ENCODE results near the gene RMP24.
"Not testable (repeated sequence)": the region's sequence is repeated elsewhere in the genome, so short reads cannot be mapped to it uniquely, and the experiment has no call there.

RMP24 gene

DNA sequence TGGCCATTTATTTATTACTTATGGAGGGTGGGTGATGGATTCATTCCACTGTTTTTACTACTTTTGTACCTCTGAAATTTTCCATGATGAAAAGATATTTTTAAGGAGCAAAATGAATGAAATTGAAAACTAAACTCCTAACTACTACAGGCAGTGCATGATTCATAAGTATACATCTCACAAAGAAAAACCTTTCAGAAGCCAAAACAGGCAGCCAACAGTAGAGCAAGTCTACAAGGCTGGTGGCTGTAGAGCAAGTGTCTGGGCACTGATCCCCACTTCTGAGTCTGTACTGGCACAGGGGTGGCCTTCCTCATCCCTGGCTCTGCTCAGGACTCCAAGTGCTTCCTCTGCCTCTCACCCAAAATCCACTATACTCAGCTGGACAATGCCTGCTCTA is 8.2 kb upstream of the RMP24 start:
- no peak for DNase-seq
- H3K9me3 ChIP-seq: no peaks in the 10 kb centered on the region
- no peak overlapping the region for H3K4me3 Mint-ChIP-seq (ENCODE audit: unreplicated experiment)
- H3K27ac Mint-ChIP-seq (ENCODE audit: unreplicated experiment): no peak overlapping the region
- BruUV-seq (replicated peaks): no TSS peak
- H3K27me3 Mint-ChIP-seq (ENCODE audit: insufficient read depth, unreplicated experiment): peaks cover 3% of the 10 kb centered on the region
- H3K4me3 ChIP-seq (ENCODE audit: low read depth, low read length): no peak overlapping the region
- CTCF ChIA-PET: no interaction called here
- H3K36me3 ChIP-seq (ENCODE audit: control insufficient read depth, insufficient read depth, low read length): no peaks in the 10 kb centered on the region
- POLR2A ChIA-PET: no interaction called here
- H3K27me3 ChIP-seq (replicated peaks; ENCODE audit: control insufficient read depth, insufficient read depth, low read length): no peaks in the 10 kb centered on the region
- H3K4me1 ChIP-seq: no peaks in the 10 kb centered on the region
- TF ChIP-seq, protein P1, sequence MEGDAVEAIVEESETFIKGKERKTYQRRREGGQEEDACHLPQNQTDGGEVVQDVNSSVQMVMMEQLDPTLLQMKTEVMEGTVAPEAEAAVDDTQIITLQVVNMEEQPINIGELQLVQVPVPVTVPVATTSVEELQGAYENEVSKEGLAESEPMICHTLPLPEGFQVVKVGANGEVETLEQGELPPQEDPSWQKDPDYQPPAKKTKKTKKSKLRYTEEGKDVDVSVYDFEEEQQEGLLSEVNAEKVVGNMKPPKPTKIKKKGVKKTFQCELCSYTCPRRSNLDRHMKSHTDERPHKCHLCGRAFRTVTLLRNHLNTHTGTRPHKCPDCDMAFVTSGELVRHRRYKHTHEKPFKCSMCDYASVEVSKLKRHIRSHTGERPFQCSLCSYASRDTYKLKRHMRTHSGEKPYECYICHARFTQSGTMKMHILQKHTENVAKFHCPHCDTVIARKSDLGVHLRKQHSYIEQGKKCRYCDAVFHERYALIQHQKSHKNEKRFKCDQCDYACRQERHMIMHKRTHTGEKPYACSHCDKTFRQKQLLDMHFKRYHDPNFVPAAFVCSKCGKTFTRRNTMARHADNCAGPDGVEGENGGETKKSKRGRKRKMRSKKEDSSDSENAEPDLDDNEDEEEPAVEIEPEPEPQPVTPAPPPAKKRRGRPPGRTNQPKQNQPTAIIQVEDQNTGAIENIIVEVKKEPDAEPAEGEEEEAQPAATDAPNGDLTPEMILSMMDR (IDR thresholded peaks at IDR 0.05; ENCODE audit: insufficient read depth in 1 of 2, low read depth in 1 of 2, low read length in 1 of 2, severe bottlenecking in 1 of 2, unreplicated experiment in 1 of 2): no peak
- H3K36me3 Mint-ChIP-seq (ENCODE audit: insufficient read depth, unreplicated experiment): no peaks in the 10 kb centered on the region
- H3K9me3 Mint-ChIP-seq (ENCODE audit: unreplicated experiment): peaks cover 10% of the 10 kb centered on the region
- no peaks in the 10 kb centered on the region for H3K4me1 Mint-ChIP-seq (ENCODE audit: low read depth, unreplicated experiment)
- intact Hi-C loops (cut with micrococcal nuclease; ENCODE audit: unreplicated experiment): no loop called here

DNA sequence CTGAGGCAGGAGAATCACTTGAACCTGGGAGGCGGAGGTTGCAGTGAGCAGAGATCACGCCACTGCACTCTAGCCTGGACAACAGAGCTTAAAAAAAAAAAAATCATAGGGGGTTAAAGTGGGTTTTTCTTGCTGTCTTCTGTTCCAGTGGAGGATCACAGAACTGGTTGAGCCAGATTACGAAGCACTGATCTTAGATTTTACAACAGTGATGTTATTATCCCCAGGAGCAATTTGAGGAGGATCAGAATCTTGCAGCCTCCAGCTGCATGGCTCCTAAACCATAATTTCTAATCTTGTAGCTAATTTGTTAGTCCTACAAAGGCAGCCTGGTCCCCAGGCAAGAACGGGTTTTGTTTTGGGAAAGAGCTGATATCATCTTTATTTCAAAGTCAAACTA is 4.6 kb upstream of the RMP24 start:
- CTCF ChIA-PET; H3K36me3 ChIP-seq (ENCODE audit: control insufficient read depth, insufficient read depth, low read length); H3K9me3 Mint-ChIP-seq (ENCODE audit: unreplicated experiment); H3K4me1 Mint-ChIP-seq (ENCODE audit: low read depth, unreplicated experiment); H3K9me3 ChIP-seq; H3K27ac Mint-ChIP-seq (ENCODE audit: unreplicated experiment); H3K27me3 Mint-ChIP-seq (ENCODE audit: insufficient read depth, unreplicated experiment); H3K36me3 Mint-ChIP-seq (ENCODE audit: insufficient read depth, unreplicated experiment); DNase-seq; H3K4me3 Mint-ChIP-seq (ENCODE audit: unreplicated experiment); BruUV-seq (replicated peaks); H3K27me3 ChIP-seq (replicated peaks; ENCODE audit: control insufficient read depth, insufficient read depth, low read length); intact Hi-C loops (cut with micrococcal nuclease; ENCODE audit: unreplicated experiment); POLR2A ChIA-PET; H3K4me1 ChIP-seq; H3K4me3 ChIP-seq (ENCODE audit: low read depth, low read length): not testable (repeated sequence)

DNA sequence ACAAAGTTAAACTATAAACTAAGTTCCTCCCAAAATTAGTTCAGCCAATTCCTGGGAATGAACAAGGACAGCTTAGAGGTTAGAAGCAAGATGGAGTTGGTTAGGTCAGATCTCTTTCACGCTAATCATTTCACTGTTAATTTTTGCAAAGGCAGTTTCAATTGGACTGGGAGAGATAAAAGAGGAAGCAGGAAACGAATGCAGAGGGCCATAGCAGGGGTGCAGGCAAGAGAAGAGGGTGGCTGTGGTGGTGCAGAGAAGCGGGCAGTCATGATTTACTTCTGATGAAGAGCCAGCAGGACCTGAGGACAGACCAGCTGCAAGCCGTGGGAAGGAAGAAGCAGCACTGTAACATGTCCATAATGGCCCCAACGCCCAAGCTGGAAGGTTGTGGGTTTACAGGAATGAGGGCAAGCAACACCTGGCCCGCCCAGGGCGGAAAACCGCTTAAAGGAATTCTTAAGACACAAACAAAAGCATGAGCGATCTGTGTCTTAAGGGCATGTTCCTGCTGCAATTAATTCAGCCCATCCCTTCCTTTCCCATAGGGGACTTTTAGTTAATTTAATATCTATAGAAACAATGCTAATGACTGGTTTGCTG is 4.1 kb upstream of the RMP24 start:
- no peak overlapping the region for H3K27ac Mint-ChIP-seq (ENCODE audit: unreplicated experiment)
- no peaks in the 10 kb centered on the region for H3K4me1 ChIP-seq
- H3K4me1 Mint-ChIP-seq (ENCODE audit: low read depth, unreplicated experiment): no peaks in the 10 kb centered on the region
- H3K4me3 Mint-ChIP-seq (ENCODE audit: unreplicated experiment): no peak overlapping the region
- H3K9me3 ChIP-seq: no peaks in the 10 kb centered on the region
- H3K27me3 Mint-ChIP-seq (ENCODE audit: insufficient read depth, unreplicated experiment): no peaks in the 10 kb centered on the region
- peaks cover 4% of the 10 kb centered on the region for H3K36me3 Mint-ChIP-seq (ENCODE audit: insufficient read depth, unreplicated experiment)
- TF ChIP-seq, protein P1 (IDR thresholded peaks at IDR 0.05; ENCODE audit: insufficient read depth in 1 of 2, low read depth in 1 of 2, low read length in 1 of 2, severe bottlenecking in 1 of 2, unreplicated experiment in 1 of 2): no peak
- H3K9me3 Mint-ChIP-seq (ENCODE audit: unreplicated experiment): no peaks in the 10 kb centered on the region
- ChIA-PET CTCF (no interaction called here), POLR2A (no interaction called here)
- no peaks in the 10 kb centered on the region for H3K36me3 ChIP-seq (ENCODE audit: control insufficient read depth, insufficient read depth, low read length)
- no peak overlapping the region for H3K4me3 ChIP-seq (ENCODE audit: low read depth, low read length)
- BruUV-seq (replicated peaks): no TSS peak
- DNase-seq: no peak
- intact Hi-C loops (cut with micrococcal nuclease; ENCODE audit: unreplicated experiment): no loop called here
- no peaks in the 10 kb centered on the region for H3K27me3 ChIP-seq (replicated peaks; ENCODE audit: control insufficient read depth, insufficient read depth, low read length)

DNA sequence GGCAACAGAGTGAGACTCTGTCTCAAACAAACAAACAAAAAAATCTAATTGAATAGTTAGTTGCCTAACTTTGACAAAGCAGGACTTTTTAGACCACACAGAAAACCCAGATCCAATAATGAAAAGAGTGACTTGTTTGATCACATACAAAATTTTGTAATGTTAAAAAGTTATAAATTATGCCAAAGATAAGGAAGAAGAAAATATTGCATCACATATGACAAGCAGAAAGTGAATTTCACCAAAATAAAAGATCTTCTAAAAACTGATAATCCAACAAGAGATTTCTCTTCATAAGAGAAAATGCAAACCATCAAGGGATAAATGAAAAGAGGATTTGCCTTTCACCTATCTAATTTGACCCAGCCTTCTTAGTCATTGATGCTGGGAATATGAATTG is 2.8 kb upstream of the RMP24 start:
- H3K4me3 Mint-ChIP-seq (ENCODE audit: unreplicated experiment): no peak overlapping the region
- H3K36me3 Mint-ChIP-seq (ENCODE audit: insufficient read depth, unreplicated experiment): peaks cover 9% of the 10 kb centered on the region
- no peak for DNase-seq
- H3K27me3 ChIP-seq (replicated peaks; ENCODE audit: control insufficient read depth, insufficient read depth, low read length): no peaks in the 10 kb centered on the region
- H3K9me3 Mint-ChIP-seq (ENCODE audit: unreplicated experiment): no peaks in the 10 kb centered on the region
- no peaks in the 10 kb centered on the region for H3K27me3 Mint-ChIP-seq (ENCODE audit: insufficient read depth, unreplicated experiment)
- no TSS peak for BruUV-seq (replicated peaks)
- H3K36me3 ChIP-seq (ENCODE audit: control insufficient read depth, insufficient read depth, low read length): no peaks in the 10 kb centered on the region
- no peak overlapping the region for H3K4me3 ChIP-seq (ENCODE audit: low read depth, low read length)
- no peak overlapping the region for H3K27ac Mint-ChIP-seq (ENCODE audit: unreplicated experiment)
- TF ChIP-seq, protein P1 (IDR thresholded peaks at IDR 0.05; ENCODE audit: insufficient read depth in 1 of 2, low read depth in 1 of 2, low read length in 1 of 2, severe bottlenecking in 1 of 2, unreplicated experiment in 1 of 2): no peak
- ChIA-PET POLR2A (no interaction called here), CTCF (no interaction called here)
- no peaks in the 10 kb centered on the region for H3K4me1 ChIP-seq
- intact Hi-C loops (cut with micrococcal nuclease; ENCODE audit: unreplicated experiment): loop anchor here (5.0 kb wide), 1 partner anchor 98 kb away; the partner anchor contains the start of gene RPRD1A
- no peaks in the 10 kb centered on the region for H3K9me3 ChIP-seq
- peaks cover 8% of the 10 kb centered on the region for H3K4me1 Mint-ChIP-seq (ENCODE audit: low read depth, unreplicated experiment)

Data from Caco-2 (cell line).